NB4 (cell line): Measurements from ENCODE around the gene KSR2.

Source experiments
- CTCF ChIP-seq: IDR thresholded peaks from one replicate; pipeline ENCODE4 v1.5.1; 2012; ENCODE audit warnings: low read depth, low read length
- MYC ChIP-seq: IDR thresholded peaks from 2 replicates; pipeline ENCODE4 v1.6.1; 2011; ENCODE audit warnings: low read depth, low read length
- POLR2A ChIP-seq: IDR thresholded peaks from 2 replicates; pipeline ENCODE4 v1.6.1; 2011; ENCODE audit warnings: mild to moderate bottlenecking; ENCODE audit not compliant: insufficient read length; ENCODE audit errors: extremely low read depth
- TF ChIP-seq, protein P1 (sequence below): IDR thresholded peaks from 2 replicates; pipeline ENCODE4 v1.6.1; 2011; ENCODE audit warnings: low read depth, low read length

- TF ChIP-seq POLR2A (no peak), CTCF (no peak), MYC (no peak)
- TF ChIP-seq, protein P1, sequence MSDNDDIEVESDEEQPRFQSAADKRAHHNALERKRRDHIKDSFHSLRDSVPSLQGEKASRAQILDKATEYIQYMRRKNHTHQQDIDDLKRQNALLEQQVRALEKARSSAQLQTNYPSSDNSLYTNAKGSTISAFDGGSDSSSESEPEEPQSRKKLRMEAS = no peak
These were observed 512.7 kb downstream of the KSR2 start for GRCh38 chr12:117456076-117456475.
